Renal cortical epithelial cell (primary cell): ENCODE data around the gene TSPAN5. TPM values are rescaled to one million over a fixed set of nuclear protein-coding genes. Genes with fewer than 3 reads are reported as not detected.
A peak's percentile ranks its signal among the peaks of the same experiment; 100 is the strongest.
"Not testable (repeated sequence)": the region's sequence is repeated elsewhere in the genome, so short reads cannot be mapped to it uniquely, and the experiment has no call there.

Source experiments
- DNase-seq: peaks from one replicate; pipeline ENCODE4 v3.0.0-alpha.2; 2011; ENCODE audit warnings: low read depth
- total RNA-seq: library from RNA; depleted of rRNA; stranded (reverse); fragments of >200 nt; gene quantifications from 2 replicates; pipeline ENCODE4 v1.2.3, GENCODE V29; 2014

TSPAN5 gene
- total RNA-seq, 1 donor from 2014 or later = 28.4 TPM

DNA sequence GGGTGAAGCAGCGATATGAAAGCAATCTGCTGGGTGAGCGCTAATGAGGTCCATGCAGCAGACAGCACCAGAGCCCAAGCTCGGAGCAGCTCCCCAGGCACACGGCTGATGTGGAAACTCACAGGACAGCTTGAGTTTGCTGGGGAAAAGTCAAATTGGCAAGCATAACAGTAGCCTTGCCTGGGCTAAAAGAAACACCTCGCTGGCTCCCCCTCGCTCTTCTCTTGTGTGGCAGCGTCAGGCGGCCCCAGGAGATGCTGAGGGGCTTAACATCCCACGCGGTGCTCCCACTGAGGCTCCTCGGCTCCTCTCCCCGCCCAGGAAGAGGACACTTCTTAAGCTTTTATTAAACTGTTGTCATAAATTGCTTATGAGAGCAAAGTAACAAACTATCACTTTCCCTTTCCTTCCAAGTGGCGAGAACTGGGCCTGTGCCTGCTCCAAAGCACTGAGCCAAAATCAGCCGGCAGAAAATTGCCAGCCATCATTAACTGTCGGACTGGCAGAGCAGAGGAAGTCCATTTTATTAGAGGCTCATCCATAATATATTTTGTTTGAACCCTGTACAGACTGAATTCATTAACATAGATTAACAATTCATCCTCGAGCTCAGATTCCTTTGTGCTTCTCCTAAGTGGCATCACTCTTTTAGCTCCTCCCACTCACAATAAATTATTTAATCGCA, 111.4 kb downstream of the TSPAN5 start:
- peak; percentile 30 for DNase-seq

DNA sequence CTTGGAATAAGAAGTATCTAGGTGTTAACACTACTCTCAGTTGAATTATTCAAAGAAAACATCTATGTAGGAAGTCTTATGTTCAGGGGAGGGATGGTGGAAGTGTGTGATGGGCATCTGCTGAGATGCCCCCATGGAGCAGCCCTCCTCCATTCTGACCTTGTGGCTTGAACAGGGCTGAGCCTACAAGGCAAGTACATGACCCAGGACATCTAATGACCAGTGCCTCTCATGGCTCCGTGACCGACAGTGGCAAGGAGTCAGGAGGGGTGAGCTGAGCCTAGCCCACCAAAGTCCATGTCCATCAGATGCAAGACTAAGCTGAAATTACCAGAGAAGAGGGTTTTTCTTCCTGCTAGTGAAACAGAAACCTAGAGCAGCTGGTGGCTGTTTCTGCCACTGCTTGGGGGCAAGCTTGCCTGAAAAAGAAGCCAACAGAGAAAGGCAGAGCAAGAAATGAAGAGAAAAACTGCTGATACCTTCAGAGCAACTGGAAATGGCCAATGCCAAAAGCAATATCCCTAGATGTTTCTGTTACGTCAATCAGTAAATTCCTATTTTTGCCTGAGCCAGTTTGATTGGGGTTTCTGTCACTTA, 113.5 kb downstream of the TSPAN5 start:
- DNase-seq = no peak

DNA sequence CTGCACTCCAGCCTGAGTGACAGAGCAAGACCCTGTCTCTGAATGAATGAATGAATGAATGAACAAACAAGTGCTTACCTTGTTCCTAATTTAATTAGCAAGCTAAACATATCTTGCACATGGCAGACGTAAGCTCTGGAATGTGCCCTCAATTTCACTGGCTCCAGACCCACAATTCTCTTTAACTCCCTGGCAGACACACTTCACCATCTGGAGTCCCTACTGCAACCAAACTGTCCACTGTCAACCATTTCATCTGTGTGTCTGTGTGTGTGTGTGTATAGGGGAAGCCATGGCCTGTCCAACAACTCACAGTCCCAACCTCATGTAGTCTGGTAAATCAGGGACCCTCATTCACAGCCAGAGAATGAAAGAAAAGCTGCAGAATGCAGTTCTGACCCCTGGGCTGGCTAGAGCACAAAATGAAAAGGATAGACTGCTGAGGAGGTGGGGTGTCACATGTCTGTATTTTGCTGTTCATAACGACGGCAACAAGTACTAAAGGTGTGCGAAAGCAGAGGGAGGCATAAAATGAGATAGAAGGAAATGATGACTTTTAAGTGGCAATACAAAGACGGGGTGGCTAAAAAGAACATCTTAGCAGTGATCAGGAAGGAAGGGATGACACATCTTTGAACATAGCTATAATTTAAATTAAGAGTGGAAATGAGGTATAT, 114.1 kb downstream of the TSPAN5 start:
- DNase-seq = no peak

DNA sequence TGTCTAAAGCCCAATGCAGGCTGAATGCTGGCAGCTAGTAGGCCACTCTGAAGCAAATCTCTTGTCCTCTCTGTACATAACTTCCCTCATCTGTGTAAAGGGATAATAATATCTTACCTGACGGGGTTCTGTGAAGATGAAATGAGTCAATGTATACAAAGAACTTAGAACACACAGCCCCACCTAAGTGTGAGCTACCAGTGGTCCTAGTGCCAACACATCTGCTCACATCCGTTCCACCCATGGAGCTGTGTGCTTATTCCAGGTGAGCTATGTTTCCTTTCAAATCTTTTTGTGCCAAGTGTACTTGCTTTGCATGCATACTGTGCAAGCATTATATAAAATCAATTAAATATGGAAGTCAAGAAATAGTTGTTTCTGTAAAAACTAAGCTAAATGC, 116.4 kb downstream of the TSPAN5 start:
- DNase-seq = no peak

DNA sequence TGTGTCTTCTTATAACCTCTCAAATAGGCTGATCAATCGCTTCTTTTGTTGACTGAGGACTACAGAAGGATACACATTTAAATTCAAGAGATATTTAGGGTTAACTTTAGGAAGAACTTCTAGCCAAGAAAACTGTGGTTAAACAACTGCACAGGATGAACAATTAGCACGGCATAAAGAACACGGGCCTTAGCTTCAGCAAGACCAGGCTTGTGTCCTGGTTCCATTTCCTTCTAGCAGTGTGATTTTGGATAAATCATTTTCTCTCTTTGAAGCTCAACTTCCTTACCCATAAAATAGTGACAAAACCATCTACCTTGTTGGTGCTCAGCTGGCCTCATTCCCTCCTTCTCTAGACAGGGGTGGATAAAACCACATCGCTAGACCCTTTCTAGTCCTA, 117.6 kb downstream of the TSPAN5 start:
- no peak for DNase-seq

DNA sequence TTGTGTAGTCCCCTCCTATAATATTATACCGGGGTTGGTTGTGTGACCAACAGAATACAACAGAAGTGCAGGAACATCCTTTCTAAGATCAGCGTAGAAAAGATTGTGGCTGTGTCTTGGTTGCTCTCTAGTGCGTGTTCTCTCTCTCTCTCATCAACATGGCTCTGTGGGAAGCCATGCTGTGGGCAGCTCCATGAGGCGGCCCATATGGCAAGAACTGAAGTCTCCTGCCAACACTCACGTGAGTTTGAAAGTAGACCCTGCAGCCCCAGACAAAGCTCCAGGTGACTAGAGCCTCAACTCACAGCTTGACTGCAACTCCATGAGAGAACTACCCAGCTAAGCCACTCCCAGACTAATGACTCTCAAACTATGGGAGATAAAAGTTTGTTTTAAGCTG, 118.7 kb downstream of the TSPAN5 start:
- no peak for DNase-seq

DNA sequence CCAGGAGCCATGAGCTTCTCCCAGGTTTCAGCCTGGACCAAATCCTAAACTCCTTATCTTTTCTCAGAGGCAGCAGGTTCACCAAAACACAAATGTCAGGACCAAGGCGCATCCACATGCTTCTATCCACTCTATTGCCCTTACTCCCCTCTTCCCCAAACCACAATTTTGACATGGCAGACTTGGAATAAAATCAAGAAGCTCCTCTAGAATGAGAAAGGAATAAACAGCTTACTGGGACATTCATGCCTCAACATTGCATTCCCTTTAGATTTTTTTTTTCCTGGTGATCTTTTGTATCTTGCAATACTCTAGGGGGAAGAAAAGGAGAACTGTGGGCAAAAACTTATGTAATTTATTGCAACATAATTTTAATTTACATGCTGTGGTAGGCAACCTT, 119.1 kb downstream of the TSPAN5 start:
- DNase-seq = no peak

DNA sequence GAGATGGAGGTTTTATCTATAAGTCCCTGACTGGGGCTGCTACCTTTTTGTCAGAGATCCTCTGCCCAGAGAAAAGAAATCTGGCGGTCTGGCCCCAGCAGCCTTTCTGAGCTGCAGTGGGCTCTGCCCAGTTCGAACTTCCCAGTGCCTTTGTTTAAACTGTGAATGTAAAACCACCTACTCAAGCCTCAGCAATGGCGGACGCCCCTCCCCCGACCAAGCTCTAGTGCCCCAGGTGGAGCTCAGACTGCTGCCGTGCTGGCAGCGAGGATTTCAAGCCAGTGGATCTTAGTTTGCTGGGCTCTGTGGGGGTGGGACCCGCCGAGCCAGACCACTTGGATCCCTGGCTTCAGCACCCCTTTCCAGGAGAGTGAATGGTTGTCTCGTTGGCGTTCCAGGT, 121.8 kb downstream of the TSPAN5 start:
- no peak for DNase-seq

DNA sequence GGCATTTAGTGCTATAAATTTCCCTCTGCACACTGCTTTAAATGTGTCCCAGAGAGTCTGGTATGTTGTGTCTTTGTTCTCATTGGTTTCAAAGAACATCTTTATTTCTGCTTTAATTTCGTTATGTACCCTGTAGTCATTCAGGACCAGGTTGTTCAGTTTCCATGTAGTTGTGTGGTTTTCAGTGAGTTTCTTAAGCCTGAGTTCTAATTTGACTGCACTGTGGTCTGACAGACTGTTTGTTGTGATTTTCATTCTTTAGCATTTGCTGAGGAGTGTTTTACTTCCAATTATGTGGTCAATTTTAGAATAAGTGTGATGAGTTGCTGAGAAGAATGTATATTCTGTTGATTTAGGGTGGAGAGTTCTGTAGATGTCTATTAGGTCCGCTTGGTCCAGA, 124.3 kb downstream of the TSPAN5 start:
- DNase-seq = not testable (repeated sequence)

DNA sequence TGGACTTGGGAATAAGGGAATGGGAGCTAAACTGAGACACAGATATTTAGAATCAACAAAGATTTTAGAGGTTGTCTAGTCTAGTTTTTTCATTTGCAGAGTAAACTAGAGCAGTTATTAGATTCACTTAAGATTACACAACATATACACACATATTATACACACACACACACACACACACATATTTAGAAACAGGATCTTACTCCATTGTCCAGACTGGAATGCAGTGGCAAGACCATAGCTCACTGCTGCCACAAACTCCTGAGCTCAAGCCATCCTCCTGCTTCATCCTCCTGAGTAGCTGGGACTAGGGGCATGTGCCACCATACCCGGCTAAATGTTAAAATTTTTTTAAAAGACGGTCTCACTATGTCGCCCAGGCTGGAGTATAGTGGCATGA, 127.8 kb downstream of the TSPAN5 start:
- DNase-seq = no peak

DNA sequence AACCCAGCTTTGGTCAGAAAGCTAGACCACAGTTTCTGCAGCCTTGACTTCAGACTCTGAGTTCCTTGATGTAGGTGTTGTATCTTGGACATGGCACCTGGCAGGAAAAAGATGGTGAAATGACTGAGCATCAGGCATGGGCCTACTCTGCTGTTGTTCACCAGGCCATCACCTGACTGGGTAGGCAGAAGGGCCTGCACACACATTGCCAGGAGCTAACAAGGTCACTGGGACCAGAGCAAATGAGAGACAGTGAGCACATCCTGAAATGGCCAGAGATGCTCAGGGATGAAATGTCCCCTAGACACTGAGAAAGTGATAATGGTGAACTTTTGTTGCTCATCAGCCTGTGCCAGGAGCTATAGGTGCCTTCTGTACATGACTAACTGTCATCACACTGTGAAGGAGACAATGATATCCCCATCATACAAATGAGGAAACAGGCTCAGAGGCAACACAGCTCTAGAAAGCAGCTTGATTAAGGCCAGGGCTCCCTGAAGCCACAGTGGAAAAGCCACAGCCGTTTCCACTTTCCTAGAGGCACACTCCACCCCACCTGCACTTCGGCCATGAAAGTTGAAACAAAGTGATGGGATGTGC, 128.3 kb downstream of the TSPAN5 start:
- no peak for DNase-seq

DNA sequence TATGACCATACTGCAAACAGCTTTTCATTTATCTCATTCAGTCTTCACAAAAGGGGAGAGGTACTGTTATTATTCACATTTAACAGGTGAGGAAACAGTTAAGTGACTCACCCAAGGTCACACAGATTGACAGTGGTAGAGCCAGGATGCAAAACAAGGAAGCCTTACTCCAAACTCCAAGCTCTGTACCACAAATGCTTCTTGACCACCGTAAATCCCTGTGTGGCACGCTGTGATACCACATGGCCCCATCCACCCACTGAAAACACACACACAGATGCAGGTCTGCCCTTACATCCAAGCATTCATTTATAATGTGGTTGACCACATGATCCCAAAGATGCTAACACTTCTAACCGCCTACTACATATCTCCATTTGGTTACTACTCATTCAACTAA, 129.5 kb downstream of the TSPAN5 start:
- no peak for DNase-seq

DNA sequence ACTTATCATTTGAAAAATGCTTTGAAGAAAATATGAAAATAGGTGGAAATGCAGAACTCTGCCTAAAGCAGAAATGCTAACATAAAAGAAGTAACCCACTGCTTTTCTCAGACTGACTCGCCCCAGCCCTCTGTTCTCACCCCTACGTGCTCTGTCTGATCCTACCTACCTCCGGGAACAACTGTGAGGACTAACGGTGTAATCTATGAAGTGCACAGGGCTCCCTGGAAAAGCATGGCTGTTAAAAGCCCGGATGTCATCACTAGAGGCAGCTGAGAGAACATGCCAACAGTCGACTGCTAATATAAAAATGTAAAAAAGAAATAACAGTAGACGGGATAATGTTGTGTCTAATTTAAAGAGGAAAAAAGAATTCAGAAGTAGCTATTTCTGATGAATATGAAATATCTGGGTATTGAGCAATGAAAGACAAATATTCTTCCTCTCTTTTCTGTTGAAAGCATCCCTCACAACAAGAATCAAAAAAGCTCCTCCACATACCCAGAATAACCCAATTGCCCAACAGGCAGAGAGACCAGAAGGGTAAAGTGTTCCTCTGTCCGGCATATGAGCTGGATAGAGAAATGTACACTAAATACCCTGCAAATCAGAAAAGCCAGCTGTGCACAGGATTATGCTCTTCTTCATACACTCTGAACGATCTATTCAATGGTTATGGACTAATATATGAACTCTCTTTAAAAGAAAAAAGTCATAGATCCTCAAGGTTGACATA, 130.7 kb downstream of the TSPAN5 start:
- DNase-seq = no peak

DNA sequence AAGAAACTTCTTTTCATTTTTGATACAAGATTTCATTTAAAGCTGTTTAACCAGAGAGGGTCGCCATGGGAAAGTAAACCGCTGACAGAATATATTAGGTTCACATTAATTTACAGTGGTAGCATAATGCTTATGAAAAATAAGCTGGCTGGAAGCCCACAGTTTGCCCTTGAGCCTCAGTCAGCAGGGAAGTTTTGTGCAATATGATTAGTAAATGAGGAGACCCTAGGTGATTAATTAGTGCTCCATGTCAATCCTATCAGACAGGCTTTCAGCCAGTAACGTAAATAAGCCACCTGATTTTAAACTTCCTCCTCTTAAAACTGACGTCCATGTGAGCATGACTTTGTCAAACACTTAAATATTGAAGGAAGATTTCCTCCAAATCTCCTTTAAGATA, 134.2 kb downstream of the TSPAN5 start:
- DNase-seq = no peak

DNA sequence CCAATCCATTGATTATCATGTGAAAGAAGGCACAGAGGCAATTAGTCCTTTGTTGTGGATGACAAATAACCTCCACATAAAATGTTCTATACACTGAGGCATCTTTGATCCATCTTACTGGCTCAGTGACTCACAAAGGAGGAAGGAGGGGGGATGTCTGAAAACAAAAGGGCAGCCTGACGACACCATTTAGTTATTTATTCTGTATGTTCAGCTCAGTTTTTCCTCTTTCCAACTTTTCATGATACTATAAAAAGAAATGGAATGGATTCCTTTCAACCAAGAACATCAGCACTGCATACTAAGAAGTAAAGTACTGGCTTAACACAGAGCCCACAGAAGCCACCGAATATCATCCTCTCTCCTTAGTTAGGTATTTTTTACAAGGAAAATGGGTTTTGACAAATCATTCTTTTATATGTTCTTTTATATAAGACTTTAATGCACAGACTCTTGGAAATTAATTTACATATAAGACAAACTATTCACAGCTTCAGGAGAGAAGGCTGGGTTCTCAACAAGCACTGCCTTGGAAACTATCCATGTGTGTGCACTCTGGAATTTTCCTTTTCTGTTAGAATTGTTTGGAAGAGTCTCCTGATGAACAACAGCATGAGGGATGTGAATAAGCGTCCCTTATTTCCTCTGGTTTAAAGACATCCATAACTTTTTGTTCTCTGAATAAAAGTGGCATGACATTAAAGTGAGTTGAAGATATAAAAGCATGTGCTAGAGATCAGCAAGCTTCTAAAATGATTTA, 135.6 kb downstream of the TSPAN5 start:
- peak; percentile 61 for DNase-seq

DNA sequence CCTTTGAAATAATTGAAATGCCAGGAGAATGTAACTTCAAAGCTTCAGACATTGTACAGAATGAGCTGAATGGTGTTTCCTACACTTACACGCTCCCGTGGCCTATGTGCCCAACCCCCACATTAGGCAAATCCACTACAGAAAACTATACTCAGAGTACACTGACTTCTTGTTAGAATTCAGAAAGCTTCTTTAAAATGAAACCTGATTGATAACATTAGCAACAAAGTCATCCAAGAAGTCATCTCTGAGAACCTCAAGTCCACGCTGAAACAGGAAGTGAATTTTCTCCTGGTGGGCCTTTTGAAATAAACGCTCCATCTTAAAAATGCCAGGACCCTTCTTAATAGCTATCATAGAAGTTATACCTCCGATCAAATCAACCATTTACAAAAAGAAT, 136.3 kb downstream of the TSPAN5 start:
- no peak for DNase-seq

DNA sequence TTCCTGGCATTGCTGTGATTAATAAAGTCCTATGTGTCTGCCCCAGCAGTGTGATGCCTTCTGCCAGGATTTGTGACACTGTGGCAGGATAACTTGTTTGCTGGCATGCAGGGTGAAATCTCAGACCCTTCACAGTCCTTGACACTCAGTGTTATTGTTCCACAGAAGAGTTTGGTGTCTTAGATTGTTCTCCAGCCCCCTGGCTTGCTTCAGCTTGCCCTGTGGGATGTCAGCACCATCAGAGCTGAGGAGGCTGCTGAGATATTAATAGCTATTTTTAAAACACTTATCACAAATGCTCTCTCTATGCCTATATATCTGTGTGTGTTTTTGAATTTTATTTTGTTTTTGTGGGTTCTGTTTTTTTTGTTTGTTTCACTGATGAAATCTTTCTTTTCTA, 136.9 kb downstream of the TSPAN5 start:
- no peak for DNase-seq

DNA sequence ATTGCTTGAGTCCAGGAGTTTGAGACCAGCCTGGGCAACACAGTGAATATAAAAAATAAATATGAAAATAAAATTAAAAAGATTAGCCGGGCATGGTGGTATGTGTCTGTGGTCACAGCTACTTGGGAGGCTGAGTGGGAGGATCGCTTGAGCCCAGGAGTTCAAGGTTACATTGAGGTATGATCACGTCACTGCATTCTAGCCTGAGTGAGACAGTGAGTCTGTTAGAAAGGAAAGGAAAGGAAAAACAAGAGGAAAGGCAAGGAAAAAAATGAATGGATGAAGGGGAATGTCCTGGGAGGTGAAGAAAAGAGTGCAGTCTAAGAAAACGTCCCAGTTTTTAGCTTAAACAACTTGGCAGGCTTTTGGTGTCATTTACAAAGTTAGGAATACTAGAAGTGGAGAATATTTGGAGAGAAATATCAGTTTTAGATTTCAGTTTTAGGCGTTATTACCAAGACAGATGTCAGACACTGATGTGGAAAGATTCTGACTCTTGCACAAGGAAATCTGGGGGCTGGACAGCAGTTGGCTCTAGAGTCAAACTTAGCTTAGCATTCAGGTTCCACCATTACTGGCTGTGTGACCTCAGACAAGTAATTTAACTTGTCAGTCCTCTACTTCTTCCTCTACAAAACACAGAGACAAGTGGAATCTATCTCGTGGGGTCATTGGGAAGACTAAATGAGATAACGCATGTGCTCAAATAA, 139.0 kb downstream of the TSPAN5 start:
- no peak for DNase-seq

DNA sequence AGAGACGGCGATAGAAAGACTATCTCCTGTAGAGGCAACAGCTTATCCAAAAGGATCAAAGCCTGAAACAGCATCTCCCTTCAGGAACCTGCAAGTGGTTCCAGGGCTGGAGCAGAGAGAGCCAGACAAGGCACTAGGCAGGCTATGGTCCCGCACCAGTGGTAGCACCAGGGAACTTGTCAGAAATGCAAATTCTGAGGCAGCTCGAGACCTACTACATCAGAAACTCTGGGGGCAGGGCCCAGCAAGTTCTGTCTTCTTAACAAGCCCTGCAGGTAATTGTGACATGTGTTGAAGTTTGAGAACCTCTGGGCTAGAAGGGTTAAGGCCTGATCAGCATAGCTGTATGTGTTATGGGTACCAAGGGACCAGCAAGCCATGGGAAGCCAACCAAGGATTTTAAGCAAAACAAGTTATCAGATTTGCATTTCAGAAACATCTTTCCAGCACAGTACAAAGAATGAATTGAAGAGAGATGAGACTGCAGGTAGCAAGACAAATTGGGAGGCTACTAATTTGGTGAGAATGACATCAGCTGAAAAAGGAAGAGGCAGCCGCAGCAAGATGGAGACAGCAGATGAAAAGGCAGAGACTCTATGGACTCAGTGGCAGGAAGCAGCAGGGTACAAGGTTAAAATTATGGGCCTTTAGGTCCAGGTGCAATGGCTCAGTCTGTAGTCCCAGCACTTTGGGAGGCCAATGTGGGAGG, 139.7 kb downstream of the TSPAN5 start:
- no peak for DNase-seq
